ENCODE data around the gene FAM50A. TPM values are rescaled to one million over a fixed set of nuclear protein-coding genes. Genes with fewer than 3 reads are reported as not detected.

FAM50A gene
- total RNA-seq, 1 experiment from 2014 or later, result 57.4 TPM

GRCh38 chrX:154440623-154441357 is 3.2 kb upstream of the FAM50A start:
- Histone ChIP-seq H3K23me2 (ENCODE audit: insufficient read length, low read depth, low read length, poor library complexity, severe bottlenecking) (peaks cover 10% of the 10 kb centered on the region), H3K27me3 (ENCODE audit: insufficient read depth, low read length) (no peaks in the 10 kb centered on the region), H3K23ac (ENCODE audit: insufficient read length, low read depth, low read length) (no peak overlapping the region), H4K8ac (replicated peaks; ENCODE audit: insufficient read length, low read depth, low read length) (no peak overlapping the region), H3K18ac (ENCODE audit: insufficient read length, low read depth, low read length) (no peak overlapping the region), H3K9me3 (ENCODE audit: control insufficient read depth, low read depth, low read length) (peaks cover 28% of the 10 kb centered on the region), H3K9ac (ENCODE audit: extremely low read depth, insufficient read length, low read length) (no peak overlapping the region), H3T11ph (ENCODE audit: low read length) (no peak overlapping the region), H2AFZ (ENCODE audit: low read length) (no peak overlapping the region), H4K5ac (ENCODE audit: insufficient read length, low read depth, low read length) (no peak overlapping the region), H3K79me1 (ENCODE audit: insufficient read depth, low read depth, low read length, poor library complexity, severe bottlenecking) (no peaks in the 10 kb centered on the region), H2BK120ac (ENCODE audit: low read depth, low read length, poor library complexity, severe bottlenecking) (no peak overlapping the region), H4K20me1 (ENCODE audit: control insufficient read depth, insufficient read depth, insufficient read length) (no peaks in the 10 kb centered on the region), H3K4ac (ENCODE audit: low read depth, low read length) (no peak overlapping the region), H2AK5ac (ENCODE audit: insufficient read length, low read length) (no peak overlapping the region), H3K4me2 (ENCODE audit: insufficient read depth, insufficient read length, low read length) (no peak overlapping the region), H3K79me2 (ENCODE audit: insufficient read depth, low read length) (peaks cover 2% of the 10 kb centered on the region; the same call in 1 of the 2 replicates), H2BK5ac (ENCODE audit: insufficient read length, low read length) (no peak overlapping the region), H3K14ac (ENCODE audit: insufficient read depth, low read length) (no peak overlapping the region), H4K91ac (ENCODE audit: insufficient read length, low read depth, low read length) (no peak overlapping the region), H3K56ac (ENCODE audit: insufficient read length, low read depth, low read length) (no peak overlapping the region), H3K27ac (ENCODE audit: insufficient read length, low read depth, low read length) (no peak overlapping the region), H3K4me1 (ENCODE audit: insufficient read depth, low read length) (no peaks in the 10 kb centered on the region), H2BK15ac (ENCODE audit: low read depth, low read length) (no peak overlapping the region), H2BK20ac (ENCODE audit: low read depth, low read length, poor library complexity, severe bottlenecking) (no peak overlapping the region), H2BK12ac (ENCODE audit: insufficient read length, low read depth, low read length) (no peak overlapping the region)
- Mint-ChIP-seq H3K36me3 (ENCODE audit: insufficient read depth in 1 of 3, low read depth in 3 of 3) (peaks cover 23 to 55% (median 54%) of the 10 kb centered on the region in 3 experiments; a peak in 6 of 7 replicates), H3K9me3 (peaks cover 55 to 74% of the 10 kb centered on the region in 2 experiments), H3K4me1 (peaks cover 11 to 15% of the 10 kb centered on the region in 2 experiments), H3K27me3 (ENCODE audit: low read depth) (no peaks in the 10 kb centered on the region), H3K4me3 (no peak overlapping the region), H3K27ac (no peak overlapping the region; a peak in 1 of 7 replicates)
- no peak for TF ChIP-seq CTCF (conservative IDR thresholded peaks at IDR 0.05)
- WGBS (ENCODE audit: extremely low coverage, insufficient read length, low lambda C conversion rate), result no CpG with 5 or more reads among the region's 17 CpGs
- DNase-seq, result no peak
